ENCODE data around the gene HSPB7. TPM values are rescaled to one million over a fixed set of nuclear protein-coding genes. Genes with fewer than 3 reads are reported as not detected.
"Not testable (repeated sequence)": the region's sequence is repeated elsewhere in the genome, so short reads cannot be mapped to it uniquely, and the experiment has no call there.

HSPB7 gene
- total RNA-seq, 1 experiment from 2014 or later, result not detected

DNA sequence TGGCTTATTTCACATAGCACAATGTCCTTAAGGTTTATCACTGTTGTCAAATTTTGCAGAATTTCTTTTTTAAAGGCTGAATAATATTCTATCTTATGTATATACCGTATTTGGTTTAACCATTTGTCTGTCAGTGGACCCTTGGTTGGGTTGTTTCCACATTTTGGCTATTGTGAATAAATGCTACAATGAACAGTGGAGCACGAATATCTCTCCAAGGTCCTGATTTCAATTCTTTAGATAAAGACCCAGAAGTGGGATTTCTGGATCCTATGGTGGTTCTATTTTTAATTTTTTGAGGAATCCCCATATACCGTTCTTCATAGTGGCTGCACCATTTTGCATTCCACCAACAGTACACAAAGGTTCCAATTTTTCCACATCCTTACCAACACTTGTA lies 36.2 kb downstream of the HSPB7 start:
- Histone ChIP-seq H3K23ac (ENCODE audit: insufficient read length, low read depth, low read length) (no peak overlapping the region), H4K91ac (ENCODE audit: insufficient read length, low read depth, low read length) (no peak overlapping the region)

DNA sequence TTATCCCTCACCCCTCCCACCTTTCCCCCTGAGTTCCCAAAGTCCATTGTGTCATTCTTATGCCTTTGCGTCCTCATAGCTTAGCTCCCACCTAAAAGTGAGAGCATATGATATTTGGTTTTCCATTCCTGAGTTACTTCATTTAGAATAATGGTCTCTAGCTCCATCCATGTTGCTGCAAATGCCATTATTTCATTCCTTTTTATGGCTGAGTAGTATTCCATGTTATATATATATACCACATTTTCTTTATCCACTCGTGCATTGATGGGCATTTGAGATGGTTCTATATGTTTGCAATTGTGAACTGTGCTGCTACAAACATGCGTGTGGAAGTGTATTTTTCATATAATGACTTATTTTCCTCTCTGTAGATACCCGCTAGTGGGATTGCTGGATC lies 39.9 kb downstream of the HSPB7 start:
- H2BK5ac ChIP-seq (ENCODE audit: insufficient read length, low read length); H3K14ac ChIP-seq (ENCODE audit: insufficient read depth, low read length); H2AFZ ChIP-seq (ENCODE audit: low read length); H4K8ac ChIP-seq (replicated peaks; ENCODE audit: insufficient read length, low read depth, low read length); H3K23me2 ChIP-seq (ENCODE audit: insufficient read length, low read depth, low read length, poor library complexity, severe bottlenecking); H3K4me2 ChIP-seq (ENCODE audit: insufficient read depth, insufficient read length, low read length); H3K23ac ChIP-seq (ENCODE audit: insufficient read length, low read depth, low read length); H3K79me2 ChIP-seq (ENCODE audit: insufficient read depth, low read length); H2AK5ac ChIP-seq (ENCODE audit: insufficient read length, low read length); H3K79me1 ChIP-seq (ENCODE audit: insufficient read depth, low read depth, low read length, poor library complexity, severe bottlenecking); H3K4me3 Mint-ChIP-seq; H3K4me1 ChIP-seq (ENCODE audit: insufficient read depth, low read length); H2BK15ac ChIP-seq (ENCODE audit: low read depth, low read length); H3K27ac ChIP-seq (ENCODE audit: insufficient read length, low read depth, low read length); H3K9ac ChIP-seq (ENCODE audit: extremely low read depth, insufficient read length, low read length); H4K5ac ChIP-seq (ENCODE audit: insufficient read length, low read depth, low read length); H3K36me3 Mint-ChIP-seq (ENCODE audit: insufficient read depth in 1 of 3, low read depth in 3 of 3); H2BK20ac ChIP-seq (ENCODE audit: low read depth, low read length, poor library complexity, severe bottlenecking); H3K56ac ChIP-seq (ENCODE audit: insufficient read length, low read depth, low read length); H2BK12ac ChIP-seq (ENCODE audit: insufficient read length, low read depth, low read length); H3K27me3 ChIP-seq (ENCODE audit: insufficient read depth, low read length); H3T11ph ChIP-seq (ENCODE audit: low read length); H3K9me3 Mint-ChIP-seq; H3K27ac Mint-ChIP-seq; H2BK120ac ChIP-seq (ENCODE audit: low read depth, low read length, poor library complexity, severe bottlenecking); H3K9me3 ChIP-seq (ENCODE audit: control insufficient read depth, low read depth, low read length); DNase-seq; H3K4ac ChIP-seq (ENCODE audit: low read depth, low read length); H4K91ac ChIP-seq (ENCODE audit: insufficient read length, low read depth, low read length); H3K18ac ChIP-seq (ENCODE audit: insufficient read length, low read depth, low read length); H4K20me1 ChIP-seq (ENCODE audit: control insufficient read depth, insufficient read depth, insufficient read length): not testable (repeated sequence)
- no CpG with 5 or more reads among the region's 4 CpGs for WGBS (ENCODE audit: extremely low coverage, insufficient read length, low lambda C conversion rate)
- peaks cover 16% of the 10 kb centered on the region for H3K27me3 Mint-ChIP-seq (ENCODE audit: low read depth)
- H3K4me1 Mint-ChIP-seq, result peaks cover 11 to 14% of the 10 kb centered on the region in 2 experiments

More for the DNA sequence above, 36.2 kb downstream of the HSPB7 start:
- H2BK12ac ChIP-seq (ENCODE audit: insufficient read length, low read depth, low read length), result no peak overlapping the region
- no peak overlapping the region for H3T11ph ChIP-seq (ENCODE audit: low read length)
- H3K4ac ChIP-seq (ENCODE audit: low read depth, low read length), result no peak overlapping the region
- H3K9me3 ChIP-seq (ENCODE audit: control insufficient read depth, low read depth, low read length), result no peaks in the 10 kb centered on the region
- no peak overlapping the region for H4K5ac ChIP-seq (ENCODE audit: insufficient read length, low read depth, low read length)
- no peaks in the 10 kb centered on the region for H3K79me2 ChIP-seq (ENCODE audit: insufficient read depth, low read length)
- H3K27ac Mint-ChIP-seq, result no peak overlapping the region
- H3K27ac ChIP-seq (ENCODE audit: insufficient read length, low read depth, low read length), result no peak overlapping the region
- no peaks in the 10 kb centered on the region for H3K27me3 ChIP-seq (ENCODE audit: insufficient read depth, low read length)
- H3K36me3 Mint-ChIP-seq (ENCODE audit: insufficient read depth in 1 of 3, low read depth in 3 of 3), result no peaks in the 10 kb centered on the region
- H2BK20ac ChIP-seq (ENCODE audit: low read depth, low read length, poor library complexity, severe bottlenecking), result no peak overlapping the region
- no peak for DNase-seq
- no peaks in the 10 kb centered on the region for H3K79me1 ChIP-seq (ENCODE audit: insufficient read depth, low read depth, low read length, poor library complexity, severe bottlenecking)
- no peak overlapping the region for H3K4me3 Mint-ChIP-seq
- no peak for TF ChIP-seq CTCF (conservative IDR thresholded peaks at IDR 0.05)
- H3K9me3 Mint-ChIP-seq, result peaks cover 0 to 6% of the 10 kb centered on the region in 2 experiments; a peak in 1 of 5 replicates
- H3K18ac ChIP-seq (ENCODE audit: insufficient read length, low read depth, low read length), result no peak overlapping the region
- H3K23me2 ChIP-seq (ENCODE audit: insufficient read length, low read depth, low read length, poor library complexity, severe bottlenecking), result no peaks in the 10 kb centered on the region
- peaks cover 35% of the 10 kb centered on the region for H3K27me3 Mint-ChIP-seq (ENCODE audit: low read depth)
- WGBS (ENCODE audit: extremely low coverage, insufficient read length, low lambda C conversion rate), result no CpG with 5 or more reads among the region's 3 CpGs
- no peak overlapping the region for H3K9ac ChIP-seq (ENCODE audit: extremely low read depth, insufficient read length, low read length)
- H2BK120ac ChIP-seq (ENCODE audit: low read depth, low read length, poor library complexity, severe bottlenecking), result no peak overlapping the region
- no peak overlapping the region for H4K8ac ChIP-seq (replicated peaks; ENCODE audit: insufficient read length, low read depth, low read length)
- no peak overlapping the region for H3K56ac ChIP-seq (ENCODE audit: insufficient read length, low read depth, low read length)
- no peak overlapping the region for H2BK5ac ChIP-seq (ENCODE audit: insufficient read length, low read length)
- no peak overlapping the region for H2BK15ac ChIP-seq (ENCODE audit: low read depth, low read length)
- H2AK5ac ChIP-seq (ENCODE audit: insufficient read length, low read length), result no peak overlapping the region
- H4K20me1 ChIP-seq (ENCODE audit: control insufficient read depth, insufficient read depth, insufficient read length), result no peaks in the 10 kb centered on the region
- H3K14ac ChIP-seq (ENCODE audit: insufficient read depth, low read length), result no peak overlapping the region
- H3K4me1 Mint-ChIP-seq, result peaks cover under 1 to 3% of the 10 kb centered on the region in 2 experiments; a peak in 2 of 4 replicates
- no peaks in the 10 kb centered on the region for H3K4me1 ChIP-seq (ENCODE audit: insufficient read depth, low read length)
- H2AFZ ChIP-seq (ENCODE audit: low read length), result no peak overlapping the region
- H3K4me2 ChIP-seq (ENCODE audit: insufficient read depth, insufficient read length, low read length), result no peak overlapping the region
